ENCODE data around the gene ZGLP1.

ZGLP1 gene

GRCh38 chr19:10317857-10318462 is 8.3 kb upstream of the ZGLP1 start:
- no peak for DNase-seq (ENCODE audit: low read depth, low spot score)
- in situ Hi-C loops (cut with HindIII; ENCODE audit: low sequenced_read_pairs): no loop called here
- no peak overlapping the region for H3K4me3 ChIP-seq (ENCODE audit: low read depth, low read length)
- TF ChIP-seq, protein P1, sequence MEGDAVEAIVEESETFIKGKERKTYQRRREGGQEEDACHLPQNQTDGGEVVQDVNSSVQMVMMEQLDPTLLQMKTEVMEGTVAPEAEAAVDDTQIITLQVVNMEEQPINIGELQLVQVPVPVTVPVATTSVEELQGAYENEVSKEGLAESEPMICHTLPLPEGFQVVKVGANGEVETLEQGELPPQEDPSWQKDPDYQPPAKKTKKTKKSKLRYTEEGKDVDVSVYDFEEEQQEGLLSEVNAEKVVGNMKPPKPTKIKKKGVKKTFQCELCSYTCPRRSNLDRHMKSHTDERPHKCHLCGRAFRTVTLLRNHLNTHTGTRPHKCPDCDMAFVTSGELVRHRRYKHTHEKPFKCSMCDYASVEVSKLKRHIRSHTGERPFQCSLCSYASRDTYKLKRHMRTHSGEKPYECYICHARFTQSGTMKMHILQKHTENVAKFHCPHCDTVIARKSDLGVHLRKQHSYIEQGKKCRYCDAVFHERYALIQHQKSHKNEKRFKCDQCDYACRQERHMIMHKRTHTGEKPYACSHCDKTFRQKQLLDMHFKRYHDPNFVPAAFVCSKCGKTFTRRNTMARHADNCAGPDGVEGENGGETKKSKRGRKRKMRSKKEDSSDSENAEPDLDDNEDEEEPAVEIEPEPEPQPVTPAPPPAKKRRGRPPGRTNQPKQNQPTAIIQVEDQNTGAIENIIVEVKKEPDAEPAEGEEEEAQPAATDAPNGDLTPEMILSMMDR (IDR thresholded peaks at IDR 0.05; ENCODE audit: low read depth, low read length): no peak

- TF ChIP-seq, protein P1 (IDR thresholded peaks at IDR 0.05; ENCODE audit: low read depth, low read length): no peak
- in situ Hi-C loops (cut with HindIII; ENCODE audit: low sequenced_read_pairs): no loop called here
- no peak overlapping the region for H3K4me3 ChIP-seq (ENCODE audit: low read depth, low read length)
- DNase-seq (ENCODE audit: low read depth, low spot score): no peak
Observed at GRCh38 chr19:10317045-10317856, 7.6 kb upstream of the ZGLP1 start.

DNA sequence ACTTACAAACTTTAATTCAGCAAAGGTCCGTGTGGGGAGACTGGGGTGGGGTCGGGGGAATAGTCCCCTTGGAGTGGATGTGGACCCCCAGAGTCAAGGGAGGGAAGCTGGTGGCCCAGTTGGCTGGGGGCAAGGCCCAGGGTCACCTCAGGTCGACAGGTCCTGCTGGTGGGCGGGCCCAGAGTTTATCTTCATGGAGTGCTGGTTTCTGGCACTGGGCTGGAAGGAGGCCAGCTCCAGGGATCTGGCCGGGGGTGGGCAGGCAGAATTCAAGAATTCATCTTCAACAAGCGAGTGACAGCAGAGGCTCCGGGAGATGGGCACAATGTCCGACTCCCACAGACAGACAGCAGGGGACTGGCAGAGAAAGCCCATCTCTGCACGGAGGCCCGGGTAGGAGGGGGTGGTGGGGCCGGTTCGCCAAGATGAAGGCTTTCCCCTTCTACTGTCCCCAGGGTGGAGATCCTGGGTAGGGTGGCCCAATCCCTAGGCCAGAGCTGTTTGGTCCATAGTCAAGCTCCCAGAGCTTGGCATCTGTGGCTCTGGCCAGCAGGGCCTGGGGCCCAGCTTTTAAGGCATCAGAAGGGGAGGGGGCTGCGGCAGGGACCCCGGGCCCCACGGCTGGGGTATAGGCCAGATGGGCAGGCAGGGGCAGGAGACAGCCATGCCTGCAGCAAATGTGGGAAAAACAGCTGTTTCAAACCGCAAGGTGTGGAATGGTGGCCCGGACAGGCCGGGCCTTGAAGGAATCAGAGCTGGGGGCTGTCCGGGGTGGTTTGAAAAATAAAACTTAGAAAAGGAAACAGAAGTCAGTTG is 6.8 kb upstream of the ZGLP1 start:
- peak overlapping the region; percentile 82 for H3K4me3 ChIP-seq (ENCODE audit: low read depth, low read length)

GRCh38 chr19:10315335-10316214 is 6.0 kb upstream of the ZGLP1 start, which contains the start of gene FDX2:
Gene FDX2 (minus strand): TSS chr19:10316015. CDS start chr19:10315996, 19 bp downstream.
- TF ChIP-seq, protein P1 (IDR thresholded peaks at IDR 0.05; ENCODE audit: low read depth, low read length): no peak
- peak; percentile 77 for DNase-seq (ENCODE audit: low read depth, low spot score)
- H3K4me3 ChIP-seq (ENCODE audit: low read depth, low read length): peak within 1 kb of the TSS; percentile 82
- in situ Hi-C loops (cut with HindIII; ENCODE audit: low sequenced_read_pairs): no loop called here

More for the DNA sequence above, 6.8 kb upstream of the ZGLP1 start:
- no peak for DNase-seq (ENCODE audit: low read depth, low spot score)
- TF ChIP-seq, protein P1 (IDR thresholded peaks at IDR 0.05; ENCODE audit: low read depth, low read length): no peak
- in situ Hi-C loops (cut with HindIII; ENCODE audit: low sequenced_read_pairs): no loop called here

DNA sequence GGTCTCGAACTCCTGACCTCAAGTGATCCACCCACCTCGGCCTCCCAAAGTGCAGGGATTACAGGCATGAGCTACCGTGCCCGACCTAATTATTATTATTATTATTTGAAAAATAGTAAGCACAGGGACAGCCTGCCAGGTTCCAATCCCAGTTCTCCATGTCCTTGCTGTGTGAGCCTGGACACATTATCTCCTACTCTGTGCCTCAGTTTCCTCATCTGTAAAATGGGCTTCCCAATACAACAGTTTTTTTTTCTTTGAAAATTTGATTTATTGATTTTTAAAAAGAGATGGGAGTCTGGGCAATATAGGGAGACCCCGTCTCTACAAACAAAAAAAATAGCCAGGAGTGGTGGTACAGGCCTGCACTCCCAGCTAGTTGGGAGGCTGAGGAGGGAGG is 3.3 kb downstream of the ZGLP1 start:
- H3K4me3 ChIP-seq (ENCODE audit: low read depth, low read length): no peak overlapping the region
- in situ Hi-C loops (cut with HindIII; ENCODE audit: low sequenced_read_pairs): no loop called here
- no peak for DNase-seq (ENCODE audit: low read depth, low spot score)
- TF ChIP-seq, protein P1 (IDR thresholded peaks at IDR 0.05; ENCODE audit: low read depth, low read length): no peak
